Measurements from ENCODE around the gene EBF4. TPM values are rescaled to one million over a fixed set of nuclear protein-coding genes. Genes with fewer than 3 reads are reported as not detected.
A peak's percentile ranks its signal among the peaks of the same experiment; 100 is the strongest.

The EBF4 gene
- total RNA-seq (2014; rRNA removed; shearing (Covaris generic)) = 0.10 TPM in 1 of 2 replicates, not detected in the other

- no peak for DNase-seq (ENCODE audit: low read depth)
These were observed at the start of gene EBF4 for GRCh38 chr20:2692036-2692885. Gene EBF4, plus strand, starts transcription at chr20:2692780. Its CDS starts 866 bp downstream, at chr20:2693646.

GRCh38 chr20:2643708-2644107, 48.9 kb upstream of the EBF4 start:
- no peak for DNase-seq (ENCODE audit: low read depth)

GRCh38 chr20:2651772-2652723, 40.5 kb upstream of the EBF4 start, which contains the start of gene NOP56:
Gene NOP56, plus strand, starts transcription at chr20:2652632. Its CDS starts 29 bp downstream, at chr20:2652661.
- DNase-seq (ENCODE audit: low read depth) = peak; percentile 94

- DNase-seq (ENCODE audit: low read depth) = peak; percentile 23
These were observed 39.6 kb upstream of the EBF4 start for GRCh38 chr20:2652724-2653555.

GRCh38 chr20:2653556-2654383, 38.8 kb upstream of the EBF4 start:
- no peak for DNase-seq (ENCODE audit: low read depth)

- no peak for DNase-seq (ENCODE audit: low read depth)
These were observed 38.2 kb upstream of the EBF4 start for GRCh38 chr20:2654384-2654822.

- no peak for DNase-seq (ENCODE audit: low read depth)
These were observed 37.7 kb upstream of the EBF4 start for GRCh38 chr20:2654831-2655230.

GRCh38 chr20:2655331-2656116, 37.1 kb upstream of the EBF4 start:
- no peak for DNase-seq (ENCODE audit: low read depth)

GRCh38 chr20:2656471-2657117, 36.0 kb upstream of the EBF4 start:
- DNase-seq (ENCODE audit: low read depth) = no peak

- no peak for DNase-seq (ENCODE audit: low read depth)
These were observed 35.3 kb upstream of the EBF4 start for GRCh38 chr20:2657241-2657640.

GRCh38 chr20:2657674-2658073, 34.9 kb upstream of the EBF4 start:
- DNase-seq (ENCODE audit: low read depth) = no peak

GRCh38 chr20:2658414-2659354, 33.9 kb upstream of the EBF4 start:
- peak; percentile 18 for DNase-seq (ENCODE audit: low read depth)

- DNase-seq (ENCODE audit: low read depth) = no peak
These were observed 33.0 kb upstream of the EBF4 start for GRCh38 chr20:2659547-2659946.

- no peak for DNase-seq (ENCODE audit: low read depth)
These were observed 29.2 kb upstream of the EBF4 start for GRCh38 chr20:2663364-2663886.

- DNase-seq (ENCODE audit: low read depth) = peak; percentile 95
These were observed 28.5 kb upstream of the EBF4 start, which contains the start of gene IDH3B for GRCh38 chr20:2663887-2664719. Gene IDH3B, minus strand, starts transcription at chr20:2664216. Its CDS starts 28 bp downstream, at chr20:2664188.

- no peak for DNase-seq (ENCODE audit: low read depth)
These were observed 20.6 kb upstream of the EBF4 start for GRCh38 chr20:2671977-2672376.

- no peak for DNase-seq (ENCODE audit: low read depth)
These were observed 20.1 kb upstream of the EBF4 start for GRCh38 chr20:2672446-2672845.
